NT2/D1 (cell line): ENCODE data around the gene GLTPD2.

Experiments used
- YY1 ChIP-seq: IDR thresholded peaks from 2 replicates; pipeline ENCODE4 v1.6.1; 2011; ENCODE audit not compliant: insufficient read length, insufficient read depth
- ZNF274 ChIP-seq: IDR thresholded peaks from 2 replicates; pipeline ENCODE4 v1.6.1; 2011; ENCODE audit warnings: mild to moderate bottlenecking, low read depth, low read length

GRCh38 chr17:4743898-4744297 is 44.9 kb upstream of the GLTPD2 start:
- TF ChIP-seq YY1, result no peak
- no peak for TF ChIP-seq ZNF274
